Gastrocnemius medialis (tissue), 4 donors: Measurements from ENCODE around the gene LTO1.

ENCODE experiments used
- CTCF ChIP-seq, 5 experiments: fragments of 450-650 bp in 3 of 5; fragments of 200-600 bp in 2 of 5; sonication (generic) in 2 of 5; IDR thresholded peaks in 4 of 5; conservative IDR thresholded peaks in 1 of 5; 1 replicate in 4 of 5; 2 replicates in 1 of 5; pipeline ENCODE4 v1.5.1; 2016 to 2019; ENCODE audit warnings: antibody characterized with exemption in 5 of 5, mild to moderate bottlenecking in 3 of 5, moderate library complexity in 3 of 5
- POLR2A ChIP-seq, 2 donors: fragments of 450-650 bp; IDR thresholded peaks; one replicate each; pipeline ENCODE4 v1.6.1; 2017; ENCODE audit warnings: antibody characterized with exemption in 2 of 2, mild to moderate bottlenecking in 2 of 2, moderate library complexity in 2 of 2

- TF ChIP-seq CTCF (IDR thresholded peaks at IDR 0.05 in 4 of 5, conservative IDR thresholded peaks at IDR 0.05 in 1 of 5) (no peak), POLR2A (IDR thresholded peaks at IDR 0.05) (no peak)
Observed at GRCh38 chr11:69662806-69663205, 12.3 kb downstream of the LTO1 start.
